ENCODE results near the gene EXOC6B. TPM values are rescaled to one million over a fixed set of nuclear protein-coding genes. Genes with fewer than 3 reads are reported as not detected.

EXOC6B gene
- total RNA-seq, 1 experiment from 2014 or later, result 34.3 TPM

DNA sequence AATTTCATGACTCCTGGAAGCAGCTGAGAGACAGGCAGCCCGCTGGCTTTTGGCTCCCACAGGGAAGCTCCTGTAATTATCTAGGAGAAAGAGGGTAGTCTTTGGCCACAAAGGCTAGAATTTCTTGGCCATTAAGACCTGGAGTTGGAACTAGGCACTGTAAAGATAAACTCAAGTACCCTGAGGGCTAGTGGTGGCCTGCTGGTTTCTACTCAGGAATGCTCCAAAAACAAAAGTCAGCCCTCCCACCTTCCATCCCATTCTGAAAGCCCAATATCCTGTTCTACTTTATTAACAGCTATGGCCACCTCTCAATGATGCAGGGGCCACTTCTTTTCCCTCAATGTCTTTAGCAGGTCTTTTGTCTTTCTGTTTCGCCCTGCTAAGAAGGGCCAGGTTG is 644.2 kb downstream of the EXOC6B start:
- Histone ChIP-seq H3K27me3 (ENCODE audit: insufficient read depth, low read depth) (no peaks in the 10 kb centered on the region), H4K20me1 (ENCODE audit: insufficient read depth) (no peaks in the 10 kb centered on the region), H3F3A (ENCODE audit: insufficient read depth, low read depth) (no peaks in the 10 kb centered on the region), H3K36me3 (ENCODE audit: low read depth) (no peaks in the 10 kb centered on the region), H3K79me2 (ENCODE audit: low read depth) (no peaks in the 10 kb centered on the region), H2AFZ (no peak overlapping the region), H3K4me2 (no peak overlapping the region), H3K4me3 (no peak overlapping the region), H3K27ac (no peak overlapping the region), H3K9me3 (ENCODE audit: insufficient read depth, low read depth) (no peaks in the 10 kb centered on the region), H3K4me1 (replicated peaks; ENCODE audit: insufficient read depth) (no peaks in the 10 kb centered on the region), H3K9me2 (ENCODE audit: insufficient read depth) (no peaks in the 10 kb centered on the region)
- intact Hi-C loops (cut with micrococcal nuclease; ENCODE audit: unreplicated experiment), result no loop called here
- TF ChIP-seq, protein P1, sequence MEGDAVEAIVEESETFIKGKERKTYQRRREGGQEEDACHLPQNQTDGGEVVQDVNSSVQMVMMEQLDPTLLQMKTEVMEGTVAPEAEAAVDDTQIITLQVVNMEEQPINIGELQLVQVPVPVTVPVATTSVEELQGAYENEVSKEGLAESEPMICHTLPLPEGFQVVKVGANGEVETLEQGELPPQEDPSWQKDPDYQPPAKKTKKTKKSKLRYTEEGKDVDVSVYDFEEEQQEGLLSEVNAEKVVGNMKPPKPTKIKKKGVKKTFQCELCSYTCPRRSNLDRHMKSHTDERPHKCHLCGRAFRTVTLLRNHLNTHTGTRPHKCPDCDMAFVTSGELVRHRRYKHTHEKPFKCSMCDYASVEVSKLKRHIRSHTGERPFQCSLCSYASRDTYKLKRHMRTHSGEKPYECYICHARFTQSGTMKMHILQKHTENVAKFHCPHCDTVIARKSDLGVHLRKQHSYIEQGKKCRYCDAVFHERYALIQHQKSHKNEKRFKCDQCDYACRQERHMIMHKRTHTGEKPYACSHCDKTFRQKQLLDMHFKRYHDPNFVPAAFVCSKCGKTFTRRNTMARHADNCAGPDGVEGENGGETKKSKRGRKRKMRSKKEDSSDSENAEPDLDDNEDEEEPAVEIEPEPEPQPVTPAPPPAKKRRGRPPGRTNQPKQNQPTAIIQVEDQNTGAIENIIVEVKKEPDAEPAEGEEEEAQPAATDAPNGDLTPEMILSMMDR (conservative IDR thresholded peaks at IDR 0.05), result no peak
- TF ChIP-seq EZH2 (IDR thresholded peaks at IDR 0.05; ENCODE audit: low read depth), result no peak
- CTCF ChIA-PET, result no interaction called here
- POLR2A ChIA-PET (ENCODE audit: unreplicated experiment), result no interaction called here
- no peak for DNase-seq
- BruUV-seq (replicated peaks), result no TSS peak

DNA sequence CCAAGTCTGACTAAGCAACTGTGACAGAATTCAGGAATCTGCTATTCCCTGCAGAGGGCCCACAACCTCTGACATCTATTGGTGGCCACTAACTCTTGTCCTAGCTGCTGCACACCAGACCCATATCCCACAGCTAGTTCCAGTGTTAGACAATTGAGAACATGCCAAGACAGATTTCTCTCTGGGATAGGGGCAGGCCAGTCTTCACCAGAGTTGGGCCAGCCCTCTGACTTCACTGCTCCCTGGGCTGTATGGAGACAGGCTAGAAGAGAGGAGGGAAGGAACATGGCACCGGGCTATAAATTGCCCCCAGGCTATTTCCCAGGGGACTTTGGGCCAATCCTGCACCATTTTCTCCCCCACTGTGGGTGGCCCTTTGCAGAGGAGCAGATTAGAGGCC is 645.5 kb downstream of the EXOC6B start:
- Histone ChIP-seq H3K79me2 (ENCODE audit: low read depth) (no peaks in the 10 kb centered on the region), H3K4me3 (no peak overlapping the region), H3K9me3 (ENCODE audit: insufficient read depth, low read depth) (no peaks in the 10 kb centered on the region), H3F3A (ENCODE audit: insufficient read depth, low read depth) (no peaks in the 10 kb centered on the region), H4K20me1 (ENCODE audit: insufficient read depth) (no peaks in the 10 kb centered on the region), H3K27me3 (ENCODE audit: insufficient read depth, low read depth) (no peaks in the 10 kb centered on the region), H3K36me3 (ENCODE audit: low read depth) (no peaks in the 10 kb centered on the region), H3K4me2 (no peak overlapping the region), H2AFZ (no peak overlapping the region), H3K9me2 (ENCODE audit: insufficient read depth) (no peaks in the 10 kb centered on the region), H3K4me1 (replicated peaks; ENCODE audit: insufficient read depth) (no peaks in the 10 kb centered on the region), H3K27ac (no peak overlapping the region)
- CTCF ChIA-PET, result no interaction called here
- intact Hi-C loops (cut with micrococcal nuclease; ENCODE audit: unreplicated experiment), result no loop called here
- POLR2A ChIA-PET (ENCODE audit: unreplicated experiment), result no interaction called here
- BruUV-seq (replicated peaks), result no TSS peak
- TF ChIP-seq EZH2 (IDR thresholded peaks at IDR 0.05; ENCODE audit: low read depth), result no peak
- TF ChIP-seq, protein P1 (conservative IDR thresholded peaks at IDR 0.05), result no peak
- DNase-seq, result no peak

DNA sequence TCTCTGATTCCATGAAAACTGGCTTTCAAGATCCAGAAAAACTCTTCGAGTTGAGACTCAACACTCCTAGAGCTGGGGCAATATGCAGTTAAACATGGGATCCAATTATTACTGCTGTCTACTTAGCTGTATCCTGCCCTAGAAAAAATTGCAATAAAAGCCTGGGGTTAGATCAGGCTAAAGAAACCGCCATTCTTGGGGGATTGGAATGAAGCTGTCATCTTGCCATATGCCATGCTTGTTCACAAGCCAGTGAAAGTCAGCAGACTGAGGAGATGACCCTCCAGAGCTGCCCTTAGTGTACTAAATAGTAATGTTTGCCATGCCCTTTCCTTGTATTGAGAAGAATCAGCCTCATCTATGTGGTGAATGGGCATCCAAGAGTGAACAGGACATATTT is 647.3 kb downstream of the EXOC6B start:
- Histone ChIP-seq H3K9me3 (ENCODE audit: insufficient read depth, low read depth) (no peaks in the 10 kb centered on the region), H3K36me3 (ENCODE audit: low read depth) (no peaks in the 10 kb centered on the region), H3K4me1 (replicated peaks; ENCODE audit: insufficient read depth) (no peaks in the 10 kb centered on the region), H3K4me3 (no peak overlapping the region), H3K9me2 (ENCODE audit: insufficient read depth) (no peaks in the 10 kb centered on the region), H3F3A (ENCODE audit: insufficient read depth, low read depth) (no peaks in the 10 kb centered on the region), H3K4me2 (no peak overlapping the region), H2AFZ (no peak overlapping the region), H3K27me3 (ENCODE audit: insufficient read depth, low read depth) (no peaks in the 10 kb centered on the region), H3K79me2 (ENCODE audit: low read depth) (no peaks in the 10 kb centered on the region), H4K20me1 (ENCODE audit: insufficient read depth) (no peaks in the 10 kb centered on the region), H3K27ac (no peak overlapping the region)
- CTCF ChIA-PET, result no interaction called here
- POLR2A ChIA-PET (ENCODE audit: unreplicated experiment), result no interaction called here
- TF ChIP-seq, protein P1 (conservative IDR thresholded peaks at IDR 0.05), result no peak
- no peak for TF ChIP-seq EZH2 (IDR thresholded peaks at IDR 0.05; ENCODE audit: low read depth)
- no peak for DNase-seq
- BruUV-seq (replicated peaks), result no TSS peak
- intact Hi-C loops (cut with micrococcal nuclease; ENCODE audit: unreplicated experiment), result no loop called here
